ENCODE results near the gene CMSS1.

CMSS1 gene

DNA sequence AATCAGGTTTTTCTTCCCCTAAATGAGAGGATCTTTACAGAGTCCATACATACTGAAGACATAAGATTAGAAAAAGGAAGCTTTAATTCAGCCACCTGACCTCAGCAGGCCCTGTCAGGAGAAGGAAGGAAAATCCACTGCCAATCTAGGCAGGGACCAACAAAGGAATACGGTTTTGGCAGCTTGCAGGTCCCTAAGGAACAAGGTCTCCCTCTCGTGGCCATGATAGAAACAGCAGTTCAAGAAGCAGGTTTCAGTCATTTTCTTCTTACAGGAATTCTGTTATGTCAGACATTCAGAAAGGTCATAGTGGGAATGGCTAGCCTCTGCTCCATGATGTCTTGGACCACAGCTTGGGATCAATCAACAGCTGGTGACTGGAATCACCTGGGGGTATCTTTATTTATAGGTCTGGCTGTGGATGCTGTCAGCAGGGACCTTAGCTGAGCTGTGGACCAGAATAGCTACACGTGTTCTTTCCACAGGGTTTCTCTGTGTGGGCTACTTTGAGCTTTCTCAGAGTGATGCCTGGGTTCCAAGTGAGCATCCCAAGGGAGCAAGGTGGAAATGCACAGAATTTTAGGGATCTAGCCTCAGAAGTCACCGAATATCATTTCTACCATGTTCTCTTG is 9.4 kb upstream of the CMSS1 start:
- POLR2A ChIA-PET (ENCODE audit: low non-redundant PET) = no interaction called here
- peak; percentile 43 for DNase-seq (ENCODE audit: low spot score)
- CTCF ChIA-PET = interaction anchor here (1.0 to 1.4 kb wide), 4 partner anchors 9 to 23 kb away, joined by 3 to 5 read pairs (median 4); partner anchors contain the start of gene CMSS1
- no peak overlapping the region for H3K27ac ChIP-seq
- TF ChIP-seq, protein P1, sequence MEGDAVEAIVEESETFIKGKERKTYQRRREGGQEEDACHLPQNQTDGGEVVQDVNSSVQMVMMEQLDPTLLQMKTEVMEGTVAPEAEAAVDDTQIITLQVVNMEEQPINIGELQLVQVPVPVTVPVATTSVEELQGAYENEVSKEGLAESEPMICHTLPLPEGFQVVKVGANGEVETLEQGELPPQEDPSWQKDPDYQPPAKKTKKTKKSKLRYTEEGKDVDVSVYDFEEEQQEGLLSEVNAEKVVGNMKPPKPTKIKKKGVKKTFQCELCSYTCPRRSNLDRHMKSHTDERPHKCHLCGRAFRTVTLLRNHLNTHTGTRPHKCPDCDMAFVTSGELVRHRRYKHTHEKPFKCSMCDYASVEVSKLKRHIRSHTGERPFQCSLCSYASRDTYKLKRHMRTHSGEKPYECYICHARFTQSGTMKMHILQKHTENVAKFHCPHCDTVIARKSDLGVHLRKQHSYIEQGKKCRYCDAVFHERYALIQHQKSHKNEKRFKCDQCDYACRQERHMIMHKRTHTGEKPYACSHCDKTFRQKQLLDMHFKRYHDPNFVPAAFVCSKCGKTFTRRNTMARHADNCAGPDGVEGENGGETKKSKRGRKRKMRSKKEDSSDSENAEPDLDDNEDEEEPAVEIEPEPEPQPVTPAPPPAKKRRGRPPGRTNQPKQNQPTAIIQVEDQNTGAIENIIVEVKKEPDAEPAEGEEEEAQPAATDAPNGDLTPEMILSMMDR (conservative IDR thresholded peaks at IDR 0.05; ENCODE audit: low read depth) = peak; percentile 85

DNA sequence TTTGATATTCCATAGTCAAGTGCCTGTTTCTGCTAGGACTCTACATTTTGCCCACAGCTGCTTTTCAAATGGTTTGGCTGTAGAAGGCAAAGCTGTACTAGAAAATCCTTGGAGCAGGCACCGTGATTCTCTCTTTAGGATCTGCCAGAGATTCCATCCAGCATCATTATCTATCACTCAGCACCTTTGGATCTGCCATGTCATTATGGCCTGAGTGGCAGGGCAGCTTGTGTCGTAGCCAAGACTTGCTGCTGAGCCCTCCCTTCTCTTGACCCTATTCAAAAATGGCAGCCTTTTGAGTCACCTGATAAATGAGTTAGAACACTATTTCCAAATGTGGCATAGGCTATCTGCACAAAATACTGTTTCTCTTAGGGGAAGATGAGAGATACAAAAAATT is 8.1 kb upstream of the CMSS1 start:
- CTCF ChIA-PET = no interaction called here
- TF ChIP-seq, protein P1 (conservative IDR thresholded peaks at IDR 0.05; ENCODE audit: low read depth) = no peak
- DNase-seq (ENCODE audit: low spot score) = no peak
- no peak overlapping the region for H3K27ac ChIP-seq
- POLR2A ChIA-PET (ENCODE audit: low non-redundant PET) = no interaction called here

DNA sequence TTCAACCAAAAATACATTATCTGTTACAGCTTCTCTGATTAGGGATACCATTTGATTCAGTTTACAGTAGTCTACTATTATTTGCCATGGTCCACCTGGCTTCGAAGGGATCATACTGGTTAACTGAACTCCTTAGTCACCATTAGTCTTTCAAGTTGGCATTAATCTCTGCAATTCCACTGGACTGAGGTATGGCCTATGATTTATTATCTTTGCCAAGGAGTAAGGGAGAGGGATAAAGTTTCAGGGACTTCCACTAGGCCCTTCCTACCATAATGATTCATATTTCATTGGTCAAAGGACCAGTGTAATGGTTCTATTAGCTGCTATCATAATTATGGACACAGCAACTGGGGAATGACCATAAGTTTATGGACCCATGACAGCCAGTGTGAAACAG is 7.3 kb upstream of the CMSS1 start:
- DNase-seq (ENCODE audit: low spot score) = no peak
- ChIA-PET POLR2A (ENCODE audit: low non-redundant PET) (no interaction called here), CTCF (interaction anchor here (0.6 kb wide), 1 partner anchor 419 kb away, joined by 4 read pairs; no protein-coding TSS in a partner anchor)
- no peak overlapping the region for H3K27ac ChIP-seq
- TF ChIP-seq, protein P1 (conservative IDR thresholded peaks at IDR 0.05; ENCODE audit: low read depth) = no peak

DNA sequence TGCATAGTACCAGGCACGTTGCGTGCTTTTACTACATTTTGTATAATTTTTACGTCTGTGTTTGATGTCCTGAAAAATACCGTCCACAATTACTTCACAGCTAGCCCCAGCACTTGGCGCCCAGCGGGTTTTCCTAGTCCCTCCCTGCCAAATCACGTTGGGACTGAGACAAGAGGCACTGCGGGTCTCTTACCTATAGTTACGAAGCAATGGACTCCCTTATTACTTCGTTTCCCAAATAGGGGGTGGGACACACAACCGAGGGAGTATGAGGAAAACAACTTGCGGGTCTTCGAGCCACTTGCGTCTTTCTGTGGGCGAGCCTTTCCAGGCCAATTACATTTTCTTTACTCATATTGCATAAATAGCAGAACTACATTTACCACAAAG is 620 bp upstream of the CMSS1 start:
- peak overlapping the region; percentile 82 for H3K27ac ChIP-seq
- TF ChIP-seq, protein P1 (conservative IDR thresholded peaks at IDR 0.05; ENCODE audit: low read depth) = no peak
- POLR2A ChIA-PET (ENCODE audit: low non-redundant PET) = interaction anchor here (0.7 to 1.0 kb wide), 2 partner anchors 17 to 444 kb away, joined by 3 to 5 read pairs; partner anchors contain the start of gene TBC1D23
- DNase-seq (ENCODE audit: low spot score) = peak; percentile 44
- CTCF ChIA-PET = interaction anchor here (1.2 kb wide), 1 partner anchor 9 kb away, joined by 5 read pairs; no protein-coding TSS in a partner anchor

DNA sequence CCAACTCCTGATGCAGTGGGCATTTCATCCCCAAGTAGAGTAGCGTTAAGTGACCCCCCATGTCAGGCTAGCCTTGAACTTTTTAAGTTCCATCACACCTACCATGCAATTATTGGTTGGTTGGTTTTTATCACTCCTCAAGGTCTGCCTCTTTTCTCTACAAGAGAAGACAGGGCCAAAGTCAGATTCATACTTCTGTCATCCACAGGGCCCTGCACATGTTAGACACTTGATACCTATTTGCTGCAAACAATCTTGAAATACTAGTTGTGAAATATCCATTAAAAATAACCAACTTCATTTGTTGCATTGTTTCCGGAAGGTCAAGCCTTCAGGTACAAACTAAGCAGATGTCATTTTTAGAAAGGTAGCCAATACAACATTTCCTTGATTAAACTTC is 1.2 kb downstream of the CMSS1 start:
- POLR2A ChIA-PET (ENCODE audit: low non-redundant PET) = no interaction called here

DNA sequence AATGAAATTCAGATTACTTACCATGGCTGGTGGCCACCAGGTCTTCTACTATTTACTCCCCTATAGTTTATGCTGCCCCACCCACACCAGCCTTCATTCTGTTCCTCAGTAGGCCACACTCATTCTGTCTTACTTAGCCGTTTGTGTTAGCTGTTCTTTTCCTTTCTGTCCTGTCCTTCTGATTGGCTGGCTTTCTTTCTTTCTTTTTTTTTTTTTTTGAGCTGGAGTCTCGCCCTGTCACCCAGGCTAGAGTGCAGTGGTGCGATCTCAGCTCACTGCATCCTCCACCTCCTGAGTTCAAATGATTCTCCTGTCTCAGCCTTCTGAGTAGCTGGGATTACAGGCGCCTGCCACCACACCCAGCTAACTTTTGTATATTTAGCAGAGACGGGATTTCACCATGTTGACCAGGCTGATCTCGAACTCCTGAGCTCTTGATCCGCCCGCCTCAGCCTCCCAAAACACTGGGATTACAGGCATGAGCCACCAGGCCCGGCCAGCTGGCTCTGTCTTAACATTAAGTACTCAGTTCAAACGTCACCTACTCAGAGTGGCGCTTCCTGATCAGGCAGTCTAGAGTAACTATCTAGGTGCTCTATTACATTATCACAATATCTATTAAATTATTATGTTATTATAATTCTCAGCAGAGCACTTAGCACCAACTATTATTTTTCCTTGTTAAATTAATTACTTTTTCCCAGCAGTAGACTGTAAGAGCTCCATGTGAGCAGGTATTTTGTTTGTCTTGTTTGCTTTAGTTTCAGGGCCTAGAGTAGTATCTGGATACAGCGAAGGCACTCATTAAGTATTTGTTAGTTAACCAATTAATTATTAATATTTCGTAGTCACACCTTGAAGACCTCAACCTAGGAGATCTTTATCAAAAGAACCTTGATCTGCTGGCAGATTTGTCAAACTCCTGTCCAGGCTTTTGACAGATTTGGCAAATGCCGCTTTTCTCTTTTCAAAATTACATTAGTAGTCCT is 6.4 kb downstream of the CMSS1 start:
- POLR2A ChIA-PET (ENCODE audit: low non-redundant PET) = interaction anchor here (0.7 kb wide), 1 partner anchor 206 kb away, joined by 5 read pairs; no protein-coding TSS in a partner anchor

More for the DNA sequence above, 1.2 kb downstream of the CMSS1 start:
- H3K27ac ChIP-seq = no peak overlapping the region
- TF ChIP-seq, protein P1 (conservative IDR thresholded peaks at IDR 0.05; ENCODE audit: low read depth) = no peak
- no peak for DNase-seq (ENCODE audit: low spot score)
- CTCF ChIA-PET = no interaction called here

More for the DNA sequence above, 6.4 kb downstream of the CMSS1 start:
- CTCF ChIA-PET = interaction anchor here (1.1 to 2.0 kb wide), 2 partner anchors 8 to 430 kb away, joined by 5 to 8 read pairs; no protein-coding TSS in a partner anchor
- no peak overlapping the region for H3K27ac ChIP-seq
- TF ChIP-seq, protein P1 (conservative IDR thresholded peaks at IDR 0.05; ENCODE audit: low read depth) = no peak
- no peak for DNase-seq (ENCODE audit: low spot score)

Data from RWPE1 (cell line).